ENCODE data around the gene OR11G2. TPM values are rescaled to one million over a fixed set of nuclear protein-coding genes. Genes with fewer than 3 reads are reported as not detected.
"Not testable (repeated sequence)": the region's sequence is repeated elsewhere in the genome, so short reads cannot be mapped to it uniquely, and the experiment has no call there.

OR11G2 gene, protein sequence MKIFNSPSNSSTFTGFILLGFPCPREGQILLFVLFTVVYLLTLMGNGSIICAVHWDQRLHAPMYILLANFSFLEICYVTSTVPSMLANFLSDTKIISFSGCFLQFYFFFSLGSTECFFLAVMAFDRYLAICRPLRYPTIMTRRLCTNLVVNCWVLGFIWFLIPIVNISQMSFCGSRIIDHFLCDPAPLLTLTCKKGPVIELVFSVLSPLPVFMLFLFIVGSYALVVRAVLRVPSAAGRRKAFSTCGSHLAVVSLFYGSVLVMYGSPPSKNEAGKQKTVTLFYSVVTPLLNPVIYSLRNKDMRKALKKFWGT
- not detected for polyA plus RNA-seq (ENCODE audit: insufficient read length in 10 of 10)
- long read RNA-seq, donor 1, partial matches to known transcripts, result 0 of 1 reads
- long read RNA-seq, donor 1, other reads (novel, unspliced or antisense), result 0 of 1 reads
- long read RNA-seq, donor 2, result 0 reads
- long read RNA-seq, donor 3, result 0 reads
- long read RNA-seq, donor 4, result 0 reads
- long read RNA-seq, donor 5, result 0 reads
- long read RNA-seq, donor 6, result 0 reads
- long read RNA-seq, donor 7, result 0 reads
- long read RNA-seq, donor 8, result 0 reads
- long read RNA-seq, donor 9, result 0 reads

- DNase-seq, result no peak
Observed at GRCh38 chr14:20190596-20190995, at the start of gene OR11G2. OR11G2 (plus strand) TSS chr14:20190896; CDS start chr14:20197438, 6,542 bp downstream.

DNA sequence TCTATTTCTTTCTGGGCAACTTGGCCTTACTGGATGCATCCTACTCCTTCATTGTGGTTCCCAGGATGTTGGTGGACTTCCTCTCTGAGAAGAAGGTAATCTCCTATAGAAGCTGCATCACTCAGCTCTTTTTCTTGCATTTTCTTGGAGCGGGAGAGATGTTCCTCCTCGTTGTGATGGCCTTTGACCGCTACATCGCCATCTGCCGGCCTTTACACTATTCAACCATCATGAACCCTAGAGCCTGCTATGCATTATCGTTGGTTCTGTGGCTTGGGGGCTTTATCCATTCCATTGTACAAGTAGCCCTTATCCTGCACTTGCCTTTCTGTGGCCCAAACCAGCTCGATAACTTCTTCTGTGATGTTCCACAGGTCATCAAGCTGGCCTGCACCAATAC, 46.8 kb upstream of the OR11G2 start:
- DNase-seq, result no peak

GRCh38 chr14:20144820-20145219, 45.9 kb upstream of the OR11G2 start:
- DNase-seq, result no peak

- DNase-seq, result no peak
Observed at GRCh38 chr14:20164462-20164861, 26.2 kb upstream of the OR11G2 start.

DNA sequence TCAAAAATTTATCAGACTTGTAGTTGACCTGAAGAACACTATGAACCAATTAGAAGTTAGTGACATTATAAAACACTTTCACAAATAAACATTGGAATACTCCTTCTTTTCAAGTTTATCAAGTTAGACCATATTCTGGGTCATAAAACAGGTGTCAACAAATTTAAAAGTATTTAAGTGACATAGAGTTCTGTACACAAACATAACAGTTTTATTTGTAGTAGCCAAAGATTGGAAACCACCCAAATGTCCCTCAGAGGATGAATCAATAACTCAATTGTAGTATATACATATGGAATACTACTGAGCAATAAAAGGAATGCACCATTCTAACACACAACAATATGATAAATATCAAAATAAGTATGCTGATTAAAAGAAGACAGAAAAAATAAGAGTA, 23.6 kb upstream of the OR11G2 start:
- no peak for DNase-seq

DNA sequence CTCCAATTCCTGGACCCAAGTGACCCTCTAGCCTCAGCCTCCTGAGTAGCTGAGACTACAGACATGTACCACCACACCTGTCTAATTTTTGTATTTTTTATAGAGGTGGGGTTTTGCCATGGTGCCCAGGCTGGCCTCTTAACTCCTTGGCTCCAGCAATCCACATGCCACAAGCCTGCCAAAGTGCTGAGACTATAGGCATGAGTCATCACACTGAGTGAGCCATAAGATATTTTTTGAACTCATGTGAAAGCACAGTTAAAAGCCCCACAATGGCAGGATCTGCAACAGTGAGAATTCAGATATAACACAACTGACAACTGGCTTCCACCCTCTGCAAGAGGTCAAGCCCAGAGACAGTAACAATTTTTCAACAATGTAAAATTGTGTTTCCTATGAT, 20.8 kb upstream of the OR11G2 start:
- DNase-seq, result not testable (repeated sequence)

DNA sequence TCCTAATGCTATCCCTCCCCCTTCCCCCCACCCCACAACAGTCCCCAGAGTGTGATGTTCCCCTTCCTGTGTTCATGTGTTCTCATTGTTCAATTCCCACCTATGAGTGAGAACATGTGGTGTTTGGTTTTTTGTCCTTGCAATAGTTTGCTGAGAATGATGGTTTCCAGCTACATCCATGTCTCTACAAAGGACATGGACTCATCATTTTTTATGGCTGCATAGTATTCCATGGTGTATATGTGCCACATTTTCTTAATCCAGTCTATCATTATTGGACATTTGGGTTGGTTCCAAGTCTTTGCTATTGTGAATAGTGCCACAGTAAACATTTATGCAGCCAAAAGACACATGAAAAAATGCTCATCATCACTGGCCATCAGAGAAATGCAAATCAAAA, 16.5 kb upstream of the OR11G2 start:
- DNase-seq, result not testable (repeated sequence)

DNA sequence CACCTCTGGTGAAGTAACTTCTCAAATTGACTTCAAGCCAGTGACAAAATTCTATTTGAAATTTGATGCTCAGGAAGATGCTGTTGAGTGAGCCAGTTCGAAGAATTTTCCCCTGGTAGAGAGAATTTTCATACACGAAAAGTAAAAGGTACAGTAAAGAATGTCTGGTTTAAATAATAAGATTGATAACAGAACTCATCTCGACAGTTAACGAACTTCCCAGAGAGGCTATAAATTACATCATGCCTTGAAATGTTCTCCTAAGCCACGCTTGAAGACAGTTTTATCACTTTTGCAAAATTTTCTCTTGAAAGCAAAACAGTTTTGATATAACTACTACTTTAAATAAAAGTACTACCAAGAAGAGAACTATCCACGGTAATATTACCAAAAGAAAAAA, 14.4 kb upstream of the OR11G2 start:
- no peak for DNase-seq

DNA sequence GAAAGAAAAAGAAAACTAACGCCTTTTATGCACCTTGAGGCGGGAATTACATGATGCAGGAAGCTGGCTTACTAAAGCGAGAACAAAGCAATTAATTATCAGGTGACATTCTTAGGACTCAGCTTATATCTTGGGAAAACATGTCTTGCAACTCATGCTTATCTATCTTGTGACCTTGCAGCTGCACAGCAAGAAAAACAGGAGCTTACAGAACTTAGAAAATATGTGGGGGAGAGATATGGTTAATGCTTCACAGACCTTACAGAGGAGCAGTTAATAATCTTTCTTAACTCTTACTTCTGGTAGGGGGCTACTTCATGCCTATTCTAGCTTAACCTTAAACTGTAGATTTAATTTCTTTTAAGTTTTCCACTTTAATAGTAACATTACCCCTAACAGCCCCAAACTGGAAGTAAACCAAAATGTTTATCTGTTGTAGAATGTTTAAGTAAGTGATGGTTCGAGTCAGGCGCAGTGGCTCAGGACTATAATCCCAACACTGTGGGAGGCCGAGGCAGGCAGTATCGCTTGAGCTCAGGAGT, 13.2 kb upstream of the OR11G2 start:
- no peak for DNase-seq

GRCh38 chr14:20179218-20179617, 11.5 kb upstream of the OR11G2 start:
- no peak for DNase-seq

GRCh38 chr14:20179880-20180279, 10.8 kb upstream of the OR11G2 start:
- no peak for DNase-seq

GRCh38 chr14:20180486-20180885, 10.2 kb upstream of the OR11G2 start:
- no peak for DNase-seq

GRCh38 chr14:20184181-20184580, 6.5 kb upstream of the OR11G2 start:
- DNase-seq, result no peak

DNA sequence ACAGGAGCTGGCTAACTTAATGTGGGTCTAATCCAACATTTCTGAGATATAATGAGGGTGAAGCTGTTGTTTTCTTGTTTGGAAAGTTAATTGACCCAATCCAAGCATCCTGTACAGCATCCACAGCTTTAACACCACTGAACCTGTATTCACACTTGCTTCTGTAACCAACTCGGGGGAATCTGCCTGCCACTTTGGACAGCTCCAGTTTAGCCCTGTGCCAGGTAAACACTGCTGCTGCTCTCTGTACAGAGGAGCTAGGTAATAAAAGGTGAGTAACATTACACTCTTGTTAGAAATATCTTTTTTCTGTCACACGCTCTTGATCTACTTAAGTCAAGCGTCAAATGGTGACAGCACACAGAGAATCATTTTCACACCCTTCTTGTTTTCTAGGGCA, 700 bp downstream of the OR11G2 start:
- no peak for DNase-seq

- DNase-seq, result no peak
Observed at GRCh38 chr14:20194101-20194500, 3.4 kb downstream of the OR11G2 start.

DNA sequence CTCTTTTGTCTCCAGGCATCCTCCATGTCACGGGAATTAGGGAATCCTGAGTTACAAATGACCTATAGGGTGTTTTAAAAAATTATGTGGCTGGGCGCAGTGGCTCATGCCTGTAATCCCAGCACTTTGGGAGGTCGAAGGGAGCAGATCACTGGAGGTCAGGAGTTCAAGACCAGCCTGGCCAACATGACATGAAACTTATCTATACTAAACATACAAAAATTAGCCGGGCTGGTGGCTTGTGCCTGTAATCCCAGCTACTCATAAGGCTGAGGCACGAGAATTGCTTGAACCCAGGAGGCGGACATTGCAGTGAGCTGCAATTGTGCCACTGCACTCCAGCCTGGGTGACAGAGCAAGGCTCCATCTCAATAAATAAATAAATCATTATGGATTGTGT, 4.5 kb downstream of the OR11G2 start:
- DNase-seq, result not testable (repeated sequence)

GRCh38 chr14:20195911-20196310, 5.2 kb downstream of the OR11G2 start:
- no peak for DNase-seq

GRCh38 chr14:20197459-20197858, 6.8 kb downstream of the OR11G2 start:
- DNase-seq, result no peak

GRCh38 chr14:20198991-20199390, 8.3 kb downstream of the OR11G2 start:
- DNase-seq, result no peak

GRCh38 chr14:20204721-20205120, 14.0 kb downstream of the OR11G2 start:
- no peak for DNase-seq

- DNase-seq, result no peak
Observed at GRCh38 chr14:20209595-20209994, 18.9 kb downstream of the OR11G2 start.

- not testable (repeated sequence) for DNase-seq
Observed at GRCh38 chr14:20212406-20212805, 21.7 kb downstream of the OR11G2 start.

GRCh38 chr14:20215196-20215595, 24.5 kb downstream of the OR11G2 start:
- no peak for DNase-seq
